ENCODE measurements around the gene RIT1.
A peak's percentile ranks its signal among the peaks of the same experiment; 100 is the strongest.

The RIT1 gene

DNA sequence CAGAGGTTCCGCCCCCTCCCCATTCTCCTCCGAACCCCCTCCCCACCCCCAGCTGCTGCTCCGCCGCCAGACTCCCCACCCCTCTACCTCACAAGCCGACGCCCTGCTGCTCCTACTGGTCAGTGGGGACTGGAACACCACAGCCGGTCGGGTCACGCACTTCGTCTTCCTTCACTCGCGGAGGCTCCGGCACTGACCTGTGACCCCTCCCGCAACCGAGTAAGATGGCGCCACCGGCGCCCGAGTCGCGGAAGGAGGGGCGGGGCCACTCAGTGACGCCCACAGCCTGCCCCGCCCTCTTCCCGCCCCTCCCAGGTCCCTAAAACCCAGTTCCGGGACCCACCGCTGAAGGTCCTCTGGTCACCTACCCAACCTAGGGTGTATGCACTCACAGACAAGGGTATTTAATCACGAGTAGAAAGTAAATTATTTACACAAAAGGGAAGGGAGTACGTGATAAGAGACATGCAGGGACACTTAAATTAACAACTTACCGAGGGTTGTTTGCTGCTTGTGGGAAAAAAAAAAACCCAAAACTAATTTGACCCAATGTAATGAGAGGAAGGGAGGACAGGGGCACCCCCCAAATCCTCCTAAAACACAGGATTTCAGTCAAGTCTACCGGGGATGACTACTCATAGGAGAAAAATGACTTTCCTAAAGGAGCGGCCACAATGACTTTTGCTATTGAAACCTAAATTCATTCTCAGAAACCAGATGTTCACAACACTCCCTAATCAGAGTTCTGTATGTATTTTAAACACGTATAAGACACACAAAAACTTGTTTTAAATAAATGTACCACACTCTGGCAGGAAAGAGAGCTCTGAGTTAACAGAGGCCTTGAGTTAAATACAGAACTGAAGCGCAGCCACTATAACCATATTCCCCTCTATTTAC, at the start of gene RIT1:
Gene RIT1 (minus strand): TSS at position 194 of the 900 bp plus-strand sequence. CDS start 588 bp downstream, outside the sequence.
- DNase-seq: peak; percentile 74

DNA sequence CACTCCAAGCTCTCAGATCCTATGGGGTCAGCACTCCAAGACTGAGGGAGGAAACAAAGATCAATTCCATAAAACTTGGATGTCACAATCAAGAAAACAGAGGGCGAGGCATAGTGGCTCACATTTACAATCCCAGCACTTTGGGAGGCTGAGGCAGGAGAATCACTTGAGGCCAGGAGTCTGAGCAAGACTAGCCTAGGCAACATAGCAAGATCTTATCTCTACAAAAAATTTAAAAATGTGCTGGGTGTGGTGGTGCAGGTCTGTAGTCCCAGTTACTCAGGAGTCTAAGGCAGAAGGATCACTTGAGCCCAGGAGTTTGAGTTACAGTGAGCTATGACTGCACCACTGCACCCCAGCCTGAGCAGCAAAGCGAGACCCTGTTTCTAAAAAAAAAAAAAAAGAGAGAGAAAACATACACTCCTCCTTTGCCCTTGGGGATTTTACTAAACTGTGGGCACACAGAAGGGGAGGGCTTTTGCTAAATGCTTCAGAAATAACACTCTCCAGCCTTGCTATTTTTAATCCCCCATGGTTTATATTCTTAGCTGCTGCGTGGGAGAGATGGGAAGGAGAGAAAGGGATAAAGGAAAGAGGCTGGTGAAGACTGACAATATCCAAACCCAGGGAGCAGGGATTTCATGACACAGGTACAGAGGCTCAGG, 49.1 kb upstream of the RIT1 start:
- no peak for DNase-seq

DNA sequence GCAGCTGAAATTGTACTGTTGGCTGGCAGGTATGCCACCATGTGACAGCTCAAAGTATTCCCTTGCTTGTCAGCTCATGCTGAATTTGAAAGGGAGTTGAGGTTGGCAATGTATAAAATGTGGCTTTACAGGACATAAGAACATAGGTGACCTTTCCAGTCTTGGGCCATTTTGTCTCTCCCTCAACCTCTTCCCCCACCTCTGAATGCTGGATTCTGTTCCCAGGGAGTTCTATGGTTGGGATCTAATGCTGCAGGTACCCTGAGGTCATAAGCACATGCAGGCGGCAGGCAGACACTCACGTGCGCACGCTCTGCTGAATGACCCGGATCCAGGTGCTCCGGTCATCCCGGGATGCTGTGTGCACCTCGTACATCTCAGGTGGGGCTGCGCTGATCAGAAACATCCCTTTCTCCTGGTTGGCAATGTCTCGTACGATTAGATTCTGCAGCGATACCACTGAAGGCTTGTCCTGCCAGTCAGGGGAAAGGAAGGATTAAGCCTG, 46.3 kb upstream of the RIT1 start:
- no peak for DNase-seq

DNA sequence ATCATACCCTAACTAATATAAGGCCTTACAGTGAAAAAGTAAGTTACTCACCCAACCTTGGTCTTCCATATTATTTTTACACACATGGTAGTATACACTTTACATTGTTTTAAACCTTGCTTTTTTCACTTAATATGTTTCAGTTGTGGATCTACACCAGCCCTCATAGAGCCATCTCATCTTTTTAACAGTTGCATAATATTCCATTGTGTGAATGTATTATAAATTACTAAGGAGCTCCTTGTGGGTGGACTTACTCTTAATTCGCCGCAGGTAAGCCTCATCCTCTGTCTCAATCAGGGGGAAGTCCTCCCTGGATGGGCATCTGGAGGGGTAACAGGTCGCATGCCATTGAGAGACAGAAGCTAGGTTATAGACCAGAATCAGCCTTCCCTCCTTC, 43.5 kb upstream of the RIT1 start:
- DNase-seq: no peak

DNA sequence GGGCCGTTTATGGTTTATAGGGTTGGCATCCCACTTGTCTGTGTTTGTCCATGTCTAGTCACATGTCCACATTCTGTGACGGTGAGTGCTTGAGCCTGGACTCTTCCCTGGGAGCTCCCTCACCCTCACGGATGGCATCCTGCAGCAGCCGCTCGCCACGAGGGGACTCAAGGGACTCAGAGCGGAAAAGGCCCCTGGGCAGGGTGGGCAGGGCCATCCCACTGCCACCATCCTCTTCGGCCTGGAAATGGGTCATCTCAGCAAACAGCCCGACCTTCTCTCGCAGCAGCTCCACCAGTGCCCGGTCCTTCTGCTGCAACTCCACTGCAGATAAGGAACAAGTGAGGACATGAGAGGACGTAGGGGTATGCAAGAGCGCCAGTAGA, 41.3 kb upstream of the RIT1 start:
- no peak for DNase-seq

DNA sequence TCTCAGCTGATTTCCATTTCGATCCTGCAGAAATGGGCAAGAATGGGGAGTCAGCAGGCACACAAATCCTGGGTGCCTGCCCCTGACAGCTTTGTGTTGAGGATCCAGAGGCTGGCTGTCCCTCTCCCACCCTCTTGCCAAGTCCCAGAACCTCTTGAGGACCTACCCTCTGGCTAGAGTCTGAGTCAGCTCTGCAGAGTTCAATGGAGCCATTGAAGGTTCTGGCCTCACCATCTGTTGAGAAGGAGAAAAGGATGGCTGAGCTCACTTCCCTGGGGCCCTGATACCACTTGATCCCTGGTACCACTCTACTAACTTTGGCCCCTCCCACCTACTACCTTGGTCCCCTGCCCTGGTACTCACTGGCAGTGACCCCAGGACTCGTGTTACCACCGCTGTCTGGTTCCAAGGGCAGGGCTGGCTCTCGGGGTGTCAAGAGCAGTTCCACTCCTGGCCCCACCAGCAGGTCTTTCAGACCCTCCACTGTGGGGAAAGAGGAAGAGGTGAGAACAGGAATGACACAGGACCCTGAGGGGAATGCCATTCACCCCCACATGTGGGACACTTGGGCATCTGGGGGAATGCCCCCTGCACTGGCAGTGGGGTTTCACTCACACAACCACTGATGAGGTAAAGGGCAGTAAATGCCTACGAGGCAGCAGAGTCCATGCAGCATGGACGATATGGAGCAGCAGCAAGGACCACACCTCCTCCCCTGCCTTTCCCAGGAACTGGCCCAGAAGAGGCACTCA, 40.8 kb upstream of the RIT1 start:
- no peak for DNase-seq

DNA sequence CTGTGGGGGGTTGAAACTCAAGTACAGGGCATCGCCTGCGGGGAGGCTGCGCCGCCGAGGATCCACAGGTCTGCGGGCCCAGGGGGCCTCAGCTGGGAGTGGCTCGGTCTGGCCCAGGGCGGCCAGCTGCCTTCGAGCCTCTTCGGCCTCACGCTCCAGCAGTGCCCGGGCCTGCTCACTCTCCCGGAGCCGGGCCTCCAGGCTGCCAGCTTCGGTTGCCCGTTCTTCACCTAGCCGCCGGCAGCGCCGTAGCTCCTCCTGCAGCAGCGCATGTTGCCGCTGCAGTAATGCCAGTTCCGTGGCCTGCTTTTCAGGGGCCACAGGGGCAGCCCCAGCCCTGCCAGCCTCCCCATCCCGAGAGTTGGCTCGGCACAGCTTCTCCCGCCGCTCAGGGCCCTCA, 39.7 kb upstream of the RIT1 start:
- DNase-seq: no peak

DNA sequence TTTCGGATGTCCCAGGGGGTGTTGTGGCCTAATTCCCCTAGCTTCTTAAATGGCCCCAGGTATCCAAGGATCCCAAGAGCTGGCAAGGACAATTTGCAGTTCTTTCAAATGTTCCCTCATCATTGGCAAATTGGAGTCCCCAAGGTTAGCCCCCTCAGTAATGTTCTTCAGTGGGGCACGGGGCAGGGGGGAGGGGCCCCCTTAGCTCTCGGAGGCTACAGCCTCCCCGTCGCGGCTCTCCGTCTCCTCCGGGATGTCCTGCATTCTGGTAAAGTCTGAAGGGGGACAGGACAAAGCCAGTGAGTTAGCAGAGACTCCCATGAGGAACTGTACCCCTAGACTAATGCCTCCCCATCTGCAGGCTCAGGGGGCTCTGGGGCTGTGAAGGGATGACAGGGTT, 36.6 kb upstream of the RIT1 start:
- no peak for DNase-seq

DNA sequence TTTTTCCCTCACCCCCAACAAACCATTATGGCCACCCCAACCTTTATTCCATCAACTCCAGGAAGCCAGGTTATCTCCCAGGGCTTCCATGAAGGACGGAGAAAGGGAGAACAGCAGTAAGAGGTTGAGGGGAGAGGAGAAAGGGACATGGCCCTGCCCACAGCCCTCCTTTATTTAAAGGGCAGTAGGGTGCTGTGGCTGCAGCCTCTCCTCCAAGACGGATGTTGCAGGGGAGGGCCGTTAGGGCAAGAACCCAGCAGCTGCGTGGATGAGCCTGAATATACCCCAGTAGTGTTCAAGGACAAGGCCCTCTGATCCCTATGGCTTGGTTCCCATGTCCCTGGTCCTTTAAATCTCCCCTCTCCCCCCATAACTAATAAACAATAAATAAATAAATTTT, 36.1 kb upstream of the RIT1 start:
- no peak for DNase-seq

GRCh38 chr1:155946633-155947219, 35.6 kb upstream of the RIT1 start:
- no peak for DNase-seq

GRCh38 chr1:155944444-155944799, 33.3 kb upstream of the RIT1 start:
- DNase-seq: no peak

- DNase-seq: no peak
Observed at GRCh38 chr1:155942578-155943141, 31.5 kb upstream of the RIT1 start.

- DNase-seq: no peak
Observed at GRCh38 chr1:155941845-155942531, 30.8 kb upstream of the RIT1 start.

- no peak for DNase-seq
Observed at GRCh38 chr1:155940993-155941844, 30.1 kb upstream of the RIT1 start, which contains the start of gene RXFP4. RXFP4 (plus strand) TSS chr1:155941638; CDS start chr1:155941710, 72 bp downstream.

- peak; percentile 71 for DNase-seq
Observed at GRCh38 chr1:155940482-155940992, 29.4 kb upstream of the RIT1 start.

- peak; percentile 77 for DNase-seq
Observed at GRCh38 chr1:155938220-155938627, 27.1 kb upstream of the RIT1 start.

DNA sequence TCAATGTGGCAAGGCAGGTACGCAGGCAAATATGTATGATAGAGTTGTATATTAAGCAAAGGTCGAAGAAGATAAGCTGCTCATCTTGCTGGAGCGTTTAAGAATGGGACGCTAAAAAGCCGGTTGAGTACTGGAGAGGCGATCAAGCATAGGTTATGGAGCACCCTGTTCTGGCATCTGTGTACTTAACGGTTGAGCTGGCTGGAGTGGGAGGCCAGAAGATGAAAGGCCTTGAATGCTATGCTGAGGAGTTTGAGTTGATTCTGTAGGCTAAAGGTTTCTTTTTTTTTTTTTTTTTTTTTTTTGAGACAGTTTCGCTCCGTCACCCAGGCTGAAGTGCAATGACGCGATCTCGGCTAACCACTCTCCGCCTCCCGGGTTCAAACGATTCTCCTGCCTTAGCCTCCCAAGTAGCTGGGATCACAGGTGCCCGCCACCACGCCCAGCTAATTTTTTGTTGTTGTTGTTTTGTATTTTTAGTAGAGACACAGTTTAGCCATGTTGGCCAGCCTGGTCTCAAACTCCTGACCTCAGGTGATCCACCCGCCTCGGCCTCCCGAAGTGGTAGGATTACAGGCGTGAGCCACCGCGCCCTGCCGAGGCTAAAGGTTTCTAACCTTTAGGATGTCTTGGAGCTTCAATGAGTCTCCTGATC, 23.9 kb upstream of the RIT1 start:
- peak; percentile 17 for DNase-seq

GRCh38 chr1:155934097-155934935, 23.2 kb upstream of the RIT1 start, which contains the start of gene KHDC4:
KHDC4 (minus strand) TSS chr1:155934413; CDS start chr1:155934373, 40 bp downstream.
- DNase-seq: peak; percentile 99

DNA sequence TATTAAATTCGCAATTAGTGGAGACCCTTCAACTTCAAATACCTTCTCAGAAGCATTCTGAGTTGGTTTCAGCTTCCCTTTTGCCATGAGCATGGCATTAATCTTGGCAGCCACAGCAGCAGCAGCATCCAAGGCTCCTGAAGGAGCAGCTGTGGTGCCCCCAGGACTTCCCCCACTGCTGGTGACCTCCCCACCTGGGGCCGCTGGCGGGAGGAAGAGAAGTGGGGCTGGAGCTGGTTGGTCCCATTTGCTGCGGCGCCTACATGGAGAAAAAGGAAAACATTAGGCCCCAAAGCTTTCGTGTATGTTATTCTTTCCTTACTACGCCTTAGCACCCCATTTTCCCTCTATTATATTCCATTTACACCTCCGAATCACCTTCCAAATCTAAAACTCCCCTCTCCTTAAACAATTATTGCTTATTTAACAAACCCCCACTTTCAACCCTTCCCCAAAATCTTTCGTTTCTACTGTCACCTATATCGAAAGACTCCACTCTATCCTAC, 22.5 kb upstream of the RIT1 start:
- DNase-seq: no peak

Measured in fibroblast of skin of right biceps (primary cell).